ENCODE measurements around the gene NR2F1-AS1.
"Not testable (repeated sequence)": the region's sequence is repeated elsewhere in the genome, so short reads cannot be mapped to it uniquely, and the experiment has no call there.

Gene NR2F1-AS1

GRCh38 chr5:93575461-93576414, 5.3 kb downstream of the NR2F1-AS1 start:
- DNase-seq = no peak

- no peak for DNase-seq
These were observed 6.3 kb downstream of the NR2F1-AS1 start for GRCh38 chr5:93574491-93575305.

GRCh38 chr5:93573354-93574351, 7.4 kb downstream of the NR2F1-AS1 start:
- DNase-seq = no peak

- no peak for DNase-seq
These were observed 8.2 kb downstream of the NR2F1-AS1 start for GRCh38 chr5:93572608-93573353.

- DNase-seq = no peak
These were observed 8.9 kb downstream of the NR2F1-AS1 start for GRCh38 chr5:93572101-93572607.

- DNase-seq = no peak
These were observed 9.7 kb downstream of the NR2F1-AS1 start for GRCh38 chr5:93571114-93571949.

- DNase-seq = no peak
These were observed 10.5 kb downstream of the NR2F1-AS1 start for GRCh38 chr5:93570294-93571113.

- DNase-seq = no peak
These were observed 11.5 kb downstream of the NR2F1-AS1 start for GRCh38 chr5:93569300-93570160.

GRCh38 chr5:93567424-93567823, 13.6 kb downstream of the NR2F1-AS1 start:
- no peak for DNase-seq

GRCh38 chr5:93566091-93566490, 14.9 kb downstream of the NR2F1-AS1 start:
- no peak for DNase-seq

GRCh38 chr5:93557021-93557604, 23.9 kb downstream of the NR2F1-AS1 start:
- DNase-seq = no peak

- not testable (repeated sequence) for DNase-seq
These were observed 31.4 kb downstream of the NR2F1-AS1 start for GRCh38 chr5:93549594-93549993.

- no peak for DNase-seq
These were observed 35.1 kb downstream of the NR2F1-AS1 start for GRCh38 chr5:93545872-93546271.

- DNase-seq = no peak
These were observed 48.6 kb downstream of the NR2F1-AS1 start for GRCh38 chr5:93532370-93532769.

- not testable (repeated sequence) for DNase-seq
These were observed 59.2 kb downstream of the NR2F1-AS1 start for GRCh38 chr5:93521815-93522214.

- DNase-seq = no peak
These were observed 61.3 kb downstream of the NR2F1-AS1 start for GRCh38 chr5:93519740-93520139.

- DNase-seq = no peak
These were observed 63.2 kb downstream of the NR2F1-AS1 start for GRCh38 chr5:93517828-93518227.

GRCh38 chr5:93513298-93513697, 67.7 kb downstream of the NR2F1-AS1 start:
- no peak for DNase-seq
